ENCODE results near the gene NHERF2.

NHERF2 gene

DNA sequence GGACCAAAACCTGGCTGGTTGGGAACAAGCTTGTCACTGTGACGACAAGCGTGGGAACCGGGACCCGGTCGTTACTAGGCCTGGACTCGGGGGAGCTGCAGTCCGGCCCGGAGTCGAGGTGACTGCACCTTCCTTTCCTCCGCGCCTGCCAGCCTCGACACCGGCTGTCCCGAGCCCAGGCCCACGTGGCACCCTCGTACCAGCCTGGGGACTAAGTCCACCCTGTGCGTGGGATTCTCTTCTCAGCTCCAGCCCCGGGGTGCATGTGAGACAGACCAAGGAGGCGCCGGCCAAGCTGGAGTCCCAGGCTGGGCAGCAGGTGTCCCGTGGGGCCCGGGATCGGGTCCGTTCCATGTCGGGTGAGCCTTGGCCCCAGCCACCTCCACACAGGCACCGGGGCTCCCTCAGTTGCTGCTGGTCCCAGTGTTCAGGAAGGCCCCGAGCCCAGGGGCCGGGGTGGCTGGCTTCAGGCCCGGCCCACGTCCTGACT lies 52.7 kb downstream of the NHERF2 start:
- no peak overlapping the region for H3K4me3 ChIP-seq (ENCODE audit: low read depth, low read length)
- TF ChIP-seq, protein P1, sequence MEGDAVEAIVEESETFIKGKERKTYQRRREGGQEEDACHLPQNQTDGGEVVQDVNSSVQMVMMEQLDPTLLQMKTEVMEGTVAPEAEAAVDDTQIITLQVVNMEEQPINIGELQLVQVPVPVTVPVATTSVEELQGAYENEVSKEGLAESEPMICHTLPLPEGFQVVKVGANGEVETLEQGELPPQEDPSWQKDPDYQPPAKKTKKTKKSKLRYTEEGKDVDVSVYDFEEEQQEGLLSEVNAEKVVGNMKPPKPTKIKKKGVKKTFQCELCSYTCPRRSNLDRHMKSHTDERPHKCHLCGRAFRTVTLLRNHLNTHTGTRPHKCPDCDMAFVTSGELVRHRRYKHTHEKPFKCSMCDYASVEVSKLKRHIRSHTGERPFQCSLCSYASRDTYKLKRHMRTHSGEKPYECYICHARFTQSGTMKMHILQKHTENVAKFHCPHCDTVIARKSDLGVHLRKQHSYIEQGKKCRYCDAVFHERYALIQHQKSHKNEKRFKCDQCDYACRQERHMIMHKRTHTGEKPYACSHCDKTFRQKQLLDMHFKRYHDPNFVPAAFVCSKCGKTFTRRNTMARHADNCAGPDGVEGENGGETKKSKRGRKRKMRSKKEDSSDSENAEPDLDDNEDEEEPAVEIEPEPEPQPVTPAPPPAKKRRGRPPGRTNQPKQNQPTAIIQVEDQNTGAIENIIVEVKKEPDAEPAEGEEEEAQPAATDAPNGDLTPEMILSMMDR (IDR thresholded peaks at IDR 0.05; ENCODE audit: low read depth, low read length, missing control alignments): no peak
- DNase-seq (ENCODE audit: low read depth): no peak

DNA sequence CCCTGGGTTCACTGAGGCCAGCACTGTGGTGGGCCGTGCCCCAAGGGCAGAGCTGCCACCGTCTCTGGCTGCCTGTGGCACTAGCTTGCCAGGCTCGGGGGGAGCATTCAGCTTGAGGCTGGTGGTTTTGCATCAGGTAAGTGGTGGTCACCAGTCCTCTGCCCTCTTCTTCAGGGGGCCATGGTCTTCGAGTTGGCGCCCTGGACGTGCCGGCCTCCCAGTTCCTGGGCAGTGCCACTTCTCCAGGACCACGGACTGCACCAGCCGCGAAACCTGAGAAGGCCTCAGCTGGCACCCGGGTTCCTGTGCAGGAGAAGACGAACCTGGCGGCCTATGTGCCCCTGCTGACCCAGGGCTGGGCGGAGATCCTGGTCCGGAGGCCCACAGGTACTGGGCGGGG lies 53.3 kb downstream of the NHERF2 start:
- H3K4me3 ChIP-seq (ENCODE audit: low read depth, low read length): no peak overlapping the region
- no peak for DNase-seq (ENCODE audit: low read depth)
- TF ChIP-seq, protein P1 (IDR thresholded peaks at IDR 0.05; ENCODE audit: low read depth, low read length, missing control alignments): no peak

DNA sequence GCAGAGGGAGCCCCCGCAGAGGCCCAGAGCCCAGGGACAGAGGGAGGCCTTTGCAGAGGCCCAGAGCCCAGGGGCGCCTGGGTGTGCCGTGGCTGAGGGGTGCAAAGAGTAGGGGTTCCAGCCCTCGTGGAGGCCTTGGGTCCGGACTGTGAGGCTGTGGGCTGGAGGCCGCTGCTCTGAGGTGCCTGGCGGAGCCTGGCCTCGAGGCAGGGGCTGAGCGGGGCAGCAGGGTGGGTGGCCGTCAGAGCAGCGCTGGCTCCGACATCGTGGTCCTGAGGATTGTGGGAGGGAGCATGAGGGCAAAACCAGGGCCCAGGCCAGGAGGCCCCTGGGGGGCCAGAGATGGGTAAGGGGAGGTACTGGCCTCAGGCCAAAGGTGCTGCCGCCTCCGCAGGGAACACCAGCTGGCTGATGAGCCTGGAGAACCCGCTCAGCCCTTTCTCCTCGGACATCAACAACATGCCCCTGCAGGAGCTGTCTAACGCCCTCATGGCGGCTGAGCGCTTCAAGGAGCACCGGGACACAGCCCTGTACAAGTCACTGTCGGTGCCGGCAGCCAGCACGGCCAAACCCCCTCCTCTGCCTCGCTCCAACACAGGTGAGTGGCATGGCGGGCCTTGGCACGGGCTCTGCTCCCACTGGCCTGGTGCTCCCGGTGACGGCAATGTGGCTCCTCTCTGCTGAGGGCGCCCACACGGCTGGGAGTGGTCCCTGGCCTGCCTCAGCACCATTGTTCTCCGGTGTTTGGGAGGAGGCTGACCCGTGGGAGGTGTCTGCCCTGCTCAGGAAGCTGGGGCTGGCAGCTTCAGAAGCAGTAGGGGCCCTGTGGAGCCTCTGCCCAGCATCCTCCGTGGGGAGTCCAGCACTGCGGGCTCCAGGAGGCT lies 54.7 kb downstream of the NHERF2 start:
- TF ChIP-seq, protein P1 (IDR thresholded peaks at IDR 0.05; ENCODE audit: low read depth, low read length, missing control alignments): no peak
- H3K4me3 ChIP-seq (ENCODE audit: low read depth, low read length): no peak overlapping the region
- DNase-seq (ENCODE audit: low read depth): no peak

- H3K4me3 ChIP-seq (ENCODE audit: low read depth, low read length): no peak overlapping the region
- DNase-seq (ENCODE audit: low read depth): no peak
- TF ChIP-seq, protein P1 (IDR thresholded peaks at IDR 0.05; ENCODE audit: low read depth, low read length, missing control alignments): no peak
Measured at GRCh38 chr16:2082171-2082982, 55.7 kb downstream of the NHERF2 start.

GRCh38 chr16:2082983-2083364 lies 56.3 kb downstream of the NHERF2 start:
- TF ChIP-seq, protein P1 (IDR thresholded peaks at IDR 0.05; ENCODE audit: low read depth, low read length, missing control alignments): no peak
- H3K4me3 ChIP-seq (ENCODE audit: low read depth, low read length): no peak overlapping the region
- DNase-seq (ENCODE audit: low read depth): no peak

DNA sequence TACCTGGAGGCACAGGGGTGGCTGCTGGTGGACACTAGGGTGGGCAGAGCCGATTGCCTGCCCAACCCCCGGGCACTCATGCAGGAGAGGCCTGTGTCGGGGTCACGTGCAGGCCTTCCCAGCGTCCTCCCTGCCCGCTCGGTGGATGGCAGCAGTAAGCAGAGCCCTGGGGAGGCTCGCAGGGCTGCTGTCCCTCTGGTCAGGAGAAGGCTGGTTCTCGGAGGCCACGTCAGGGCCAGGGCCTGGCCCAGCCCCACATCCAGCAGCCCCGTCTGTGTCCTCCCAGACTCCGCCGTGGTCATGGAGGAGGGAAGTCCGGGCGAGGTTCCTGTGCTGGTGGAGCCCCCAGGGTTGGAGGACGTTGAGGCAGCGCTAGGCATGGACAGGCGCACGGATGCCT lies 56.7 kb downstream of the NHERF2 start:
- TF ChIP-seq, protein P1 (IDR thresholded peaks at IDR 0.05; ENCODE audit: low read depth, low read length, missing control alignments): no peak
- no peak overlapping the region for H3K4me3 ChIP-seq (ENCODE audit: low read depth, low read length)
- no peak for DNase-seq (ENCODE audit: low read depth)
